Neural cell (in vitro differentiated cells): ENCODE measurements around the gene SLCO3A1.

Source experiments
- CTCF ChIP-seq: fragments of 450-650 bp; IDR thresholded peaks from 2 replicates; pipeline ENCODE4 v1.5.1; 2014; ENCODE audit warnings: antibody characterized with exemption, mild to moderate bottlenecking, moderate library complexity; ENCODE audit not compliant: poor library complexity, severe bottlenecking
- EZH2 ChIP-seq: fragments of 200-600, 300-800 bp; shearing (Covaris generic), sonication (generic); IDR thresholded peaks from 2 replicates; pipeline ENCODE4 v1.6.1; 2014; ENCODE audit warnings: antibody characterized with exemption, low read length, borderline replicate concordance, mild to moderate bottlenecking; ENCODE audit not compliant: insufficient read depth, poor library complexity, severe bottlenecking
- POLR2AphosphoS5 ChIP-seq: IDR thresholded peaks from 2 replicates; pipeline ENCODE4 v1.6.1; 2012
- RAD21 ChIP-seq: fragments of 450-650 bp; conservative IDR thresholded peaks from 2 replicates; pipeline ENCODE4 v1.6.1; 2014; ENCODE audit warnings: antibody characterized with exemption, mild to moderate bottlenecking, moderate library complexity
- TAF1 ChIP-seq: IDR thresholded peaks from 2 replicates; pipeline ENCODE4 v1.6.1; 2012; ENCODE audit warnings: low read depth

- no peak for TF ChIP-seq TAF1
- TF ChIP-seq CTCF, result no peak
- TF ChIP-seq EZH2, result no peak
- no peak for TF ChIP-seq RAD21
- no peak for TF ChIP-seq POLR2AphosphoS5
Observed at GRCh38 chr15:91985297-91985696, 131.8 kb downstream of the SLCO3A1 start.
